T-helper 1 cell treated with Interleukin-12 subunit alpha and Interleukin-12 subunit beta and Interleukin-4 antibody, amounts not matched to agents 30 ng/mL and 1 ng/mL, for 36 hours (primary cell): ENCODE measurements around the gene CBX7. TPM values are rescaled to one million over a fixed set of nuclear protein-coding genes. Genes with fewer than 3 reads are reported as not detected.

Experiments
- total RNA-seq: library from RNA; stranded (reverse); gene quantifications from 2 replicates; pipeline ENCODE4 v1.2.3, GENCODE V29; 2022

The CBX7 gene
- total RNA-seq, 1 donor from 2014 or later = 11.0 TPM

Other genes starting within 250 kb of the CBX7 start
- not detected in 2 replicates for gene APOBEC3A, start 195.1 kb downstream of the CBX7 start, total RNA-seq
- 18.9 and 20.2 TPM in 2 replicates for gene APOBEC3B, start 170.3 kb downstream of the CBX7 start, total RNA-seq
- gene APOBEC3C, start 138.4 kb downstream of the CBX7 start, total RNA-seq = 98.2 and 99.8 TPM in 2 replicates
- gene APOBEC3D, start 131.6 kb downstream of the CBX7 start, total RNA-seq = 39.1 and 41.1 TPM in 2 replicates
- gene APOBEC3F, start 111.8 kb downstream of the CBX7 start, total RNA-seq = 39.6 and 45.3 TPM in 2 replicates
- gene APOBEC3G, start 75.4 kb downstream of the CBX7 start, total RNA-seq = 110 and 112 TPM in 2 replicates
- gene APOBEC3H, start 55.4 kb downstream of the CBX7 start, total RNA-seq = 23.2 and 25.7 TPM in 2 replicates
- gene PDGFB, start 92.3 kb upstream of the CBX7 start, total RNA-seq = 0.83 and 0.95 TPM in 2 replicates
- 1,370 and 1,385 TPM in 2 replicates for gene RPL3, start 166.9 kb upstream of the CBX7 start, total RNA-seq
- not detected in 2 replicates for gene SYNGR1, start 197.3 kb upstream of the CBX7 start, total RNA-seq
- gene TAB1, start 247.1 kb upstream of the CBX7 start, total RNA-seq = 29.0 and 36.9 TPM in 2 replicates